NCI-H82 treated with DMSO at 0.1 percent for 48 hours (cell line): Measurements from ENCODE around the gene EPN3.

ENCODE experiments used
- DNase-seq: peaks from one replicate; lab custom pipeline; 2025; ENCODE audit not compliant: unreplicated experiment; lab: John Stamatoyannopoulos, UW

Gene EPN3

GRCh38 chr17:50533720-50534148 is 1.2 kb downstream of the EPN3 start:
- no peak for DNase-seq

DNA sequence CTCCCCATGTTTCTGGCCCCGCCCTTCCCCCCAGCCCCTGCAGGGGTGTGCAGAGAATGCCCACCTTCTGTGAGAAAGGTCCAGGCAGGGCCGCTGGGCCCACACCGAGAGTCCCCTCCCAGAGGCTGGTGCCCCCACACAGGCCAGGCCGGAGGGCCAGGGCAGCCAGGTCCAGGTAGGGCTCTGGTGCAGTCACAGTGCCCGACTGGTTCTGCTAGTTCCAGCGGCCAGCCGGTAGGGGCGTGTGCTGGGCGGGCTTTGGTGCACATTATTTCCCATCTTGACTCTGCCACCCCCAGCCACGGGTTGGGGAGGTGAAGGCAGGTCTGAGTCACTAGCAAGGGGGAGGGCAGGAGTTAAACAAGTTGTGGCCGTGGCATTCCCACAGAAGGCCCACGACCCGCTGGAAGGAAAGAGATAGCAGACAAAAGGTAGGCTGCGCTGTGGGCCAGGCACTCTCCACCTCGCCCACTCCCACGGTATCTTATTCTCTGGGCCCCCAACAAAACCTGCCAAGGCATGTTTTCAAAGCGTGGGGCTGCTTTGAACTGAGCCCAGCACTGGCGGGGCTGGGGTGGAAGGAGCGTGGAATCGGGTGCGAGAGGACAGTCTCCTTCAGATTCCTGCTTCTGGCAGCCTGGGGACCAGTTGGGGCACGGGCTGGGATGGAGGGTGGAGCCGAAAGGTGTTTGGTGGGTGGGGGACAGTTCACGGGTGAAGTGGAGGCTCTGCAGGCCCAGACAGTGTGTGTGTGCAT is 1.9 kb downstream of the EPN3 start:
- no peak for DNase-seq

- DNase-seq: no peak
Observed at GRCh38 chr17:50534979-50535326, 2.4 kb downstream of the EPN3 start.

GRCh38 chr17:50535407-50535806 is 2.9 kb downstream of the EPN3 start:
- no peak for DNase-seq

- no peak for DNase-seq
Observed at GRCh38 chr17:50536683-50537646, 4.4 kb downstream of the EPN3 start.

DNA sequence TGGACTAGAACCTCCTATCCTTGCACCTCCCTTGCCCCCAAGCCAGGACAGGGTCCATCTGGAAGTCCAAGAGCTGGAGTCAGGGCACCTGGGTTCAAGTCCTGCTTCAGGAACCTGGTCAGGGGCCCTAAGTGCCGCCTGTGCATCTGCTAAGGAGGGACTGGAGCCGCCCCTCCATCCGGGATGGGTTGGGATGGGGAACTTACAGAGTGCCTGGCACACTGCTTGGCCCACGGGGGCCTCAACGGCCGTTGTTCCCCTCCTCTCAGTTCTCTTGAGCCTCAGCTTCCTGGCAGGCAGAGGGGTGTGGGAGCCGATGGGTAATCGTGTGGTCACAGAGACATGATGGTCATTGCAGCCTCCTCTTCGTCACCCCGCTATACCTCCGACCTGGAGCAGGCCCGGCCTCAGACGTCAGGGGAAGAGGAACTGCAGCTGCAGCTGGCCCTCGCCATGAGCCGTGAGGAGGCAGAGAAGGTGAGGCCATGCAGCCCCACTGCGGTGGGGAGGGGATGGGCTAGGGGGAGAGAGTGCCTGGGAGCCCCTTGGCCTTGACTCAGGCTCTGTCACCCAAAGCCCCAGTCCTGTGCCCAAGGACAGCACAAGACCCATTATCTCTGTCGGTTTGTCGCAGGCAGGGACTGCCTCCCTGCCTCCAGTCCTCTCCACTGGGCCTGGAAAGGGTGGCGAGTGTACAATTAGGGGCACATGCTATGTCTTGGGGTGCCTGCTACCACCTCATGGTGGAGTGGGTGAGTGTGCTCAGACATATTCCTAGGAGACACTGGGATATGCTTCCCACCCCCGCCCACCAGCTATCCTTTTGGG is 5.4 kb downstream of the EPN3 start:
- DNase-seq: no peak

DNA sequence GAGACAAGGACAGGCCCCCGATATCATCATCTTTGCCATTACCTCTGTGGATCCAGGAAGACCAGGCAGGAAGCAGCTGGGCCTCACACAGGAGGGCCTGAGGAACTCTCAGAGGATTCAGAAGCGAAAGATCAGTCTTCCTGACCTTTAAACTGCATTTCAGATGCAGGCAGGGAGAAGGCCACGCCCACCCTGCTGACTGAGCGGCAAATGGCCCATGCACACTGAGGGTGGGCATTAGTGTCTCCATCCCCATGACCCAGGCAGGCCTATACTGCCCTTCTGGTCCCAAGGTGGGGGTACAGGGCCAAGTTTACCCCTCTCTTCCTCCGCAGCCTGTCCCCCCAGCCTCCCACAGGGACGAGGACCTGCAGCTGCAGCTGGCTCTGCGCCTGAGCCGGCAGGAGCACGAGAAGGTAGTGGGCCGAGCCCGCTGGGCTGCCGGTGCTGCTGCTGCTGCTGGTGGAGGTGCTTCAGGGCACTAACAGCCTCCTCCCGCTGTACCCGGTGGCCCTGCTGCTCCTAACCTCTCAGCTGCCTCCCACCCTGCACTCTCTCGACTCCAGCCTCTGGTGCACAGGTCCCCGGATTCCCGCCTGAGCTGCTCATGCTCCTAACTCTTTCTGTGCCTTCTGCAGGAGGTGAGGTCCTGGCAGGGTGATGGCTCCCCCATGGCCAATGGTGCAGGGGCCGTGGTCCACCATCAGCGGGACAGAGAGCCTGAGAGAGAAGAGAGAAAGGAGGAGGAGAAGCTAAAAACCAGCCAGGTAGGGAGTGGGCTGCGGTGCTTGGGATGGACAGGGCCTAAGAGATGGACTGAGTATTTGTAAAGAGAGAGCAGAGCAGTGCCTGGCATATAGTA is 6.2 kb downstream of the EPN3 start:
- no peak for DNase-seq

- DNase-seq: no peak
Observed at GRCh38 chr17:50539762-50540559, 7.4 kb downstream of the EPN3 start.

DNA sequence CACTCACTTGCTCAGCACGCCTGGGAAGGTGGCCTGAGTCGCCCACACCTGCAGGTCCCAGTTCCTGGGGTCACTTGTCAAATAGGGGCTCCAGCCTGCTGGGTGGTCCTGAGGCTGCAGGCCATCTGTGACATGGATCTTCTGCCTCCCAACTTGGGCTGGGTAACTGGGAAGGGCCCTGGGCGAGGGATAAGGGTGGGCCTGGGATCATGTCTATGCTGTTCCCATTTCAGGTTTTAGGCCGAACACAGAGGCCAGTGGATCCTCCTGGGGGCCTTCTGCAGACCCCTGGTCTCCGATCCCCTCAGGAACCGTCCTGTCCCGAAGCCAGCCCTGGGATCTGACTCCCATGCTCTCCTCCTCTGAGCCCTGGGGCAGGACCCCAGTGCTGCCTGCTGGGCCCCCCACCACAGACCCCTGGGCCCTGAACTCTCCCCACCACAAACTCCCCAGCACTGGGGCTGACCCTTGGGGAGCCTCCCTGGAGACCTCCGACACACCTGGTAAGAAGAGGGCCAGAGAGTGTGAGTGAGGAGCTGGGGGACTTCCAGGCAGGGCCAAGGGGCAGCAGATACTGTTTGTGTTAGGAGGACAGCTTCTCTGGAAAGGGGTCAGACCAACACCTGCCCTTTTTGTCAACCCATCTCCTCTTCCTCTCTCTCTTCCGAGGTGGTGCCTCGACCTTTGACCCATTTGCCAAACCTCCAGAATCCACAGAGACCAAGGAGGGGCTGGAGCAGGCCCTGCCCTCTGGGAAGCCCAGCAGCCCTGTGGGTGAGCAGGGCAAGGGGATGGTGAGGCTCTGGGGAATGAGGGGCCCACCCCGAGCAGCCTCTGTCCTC is 8.2 kb downstream of the EPN3 start:
- DNase-seq: no peak

- no peak for DNase-seq
Observed at GRCh38 chr17:50541402-50541715, 8.8 kb downstream of the EPN3 start.

GRCh38 chr17:50541716-50542688 is 9.5 kb downstream of the EPN3 start:
- DNase-seq: peak; percentile 14

DNA sequence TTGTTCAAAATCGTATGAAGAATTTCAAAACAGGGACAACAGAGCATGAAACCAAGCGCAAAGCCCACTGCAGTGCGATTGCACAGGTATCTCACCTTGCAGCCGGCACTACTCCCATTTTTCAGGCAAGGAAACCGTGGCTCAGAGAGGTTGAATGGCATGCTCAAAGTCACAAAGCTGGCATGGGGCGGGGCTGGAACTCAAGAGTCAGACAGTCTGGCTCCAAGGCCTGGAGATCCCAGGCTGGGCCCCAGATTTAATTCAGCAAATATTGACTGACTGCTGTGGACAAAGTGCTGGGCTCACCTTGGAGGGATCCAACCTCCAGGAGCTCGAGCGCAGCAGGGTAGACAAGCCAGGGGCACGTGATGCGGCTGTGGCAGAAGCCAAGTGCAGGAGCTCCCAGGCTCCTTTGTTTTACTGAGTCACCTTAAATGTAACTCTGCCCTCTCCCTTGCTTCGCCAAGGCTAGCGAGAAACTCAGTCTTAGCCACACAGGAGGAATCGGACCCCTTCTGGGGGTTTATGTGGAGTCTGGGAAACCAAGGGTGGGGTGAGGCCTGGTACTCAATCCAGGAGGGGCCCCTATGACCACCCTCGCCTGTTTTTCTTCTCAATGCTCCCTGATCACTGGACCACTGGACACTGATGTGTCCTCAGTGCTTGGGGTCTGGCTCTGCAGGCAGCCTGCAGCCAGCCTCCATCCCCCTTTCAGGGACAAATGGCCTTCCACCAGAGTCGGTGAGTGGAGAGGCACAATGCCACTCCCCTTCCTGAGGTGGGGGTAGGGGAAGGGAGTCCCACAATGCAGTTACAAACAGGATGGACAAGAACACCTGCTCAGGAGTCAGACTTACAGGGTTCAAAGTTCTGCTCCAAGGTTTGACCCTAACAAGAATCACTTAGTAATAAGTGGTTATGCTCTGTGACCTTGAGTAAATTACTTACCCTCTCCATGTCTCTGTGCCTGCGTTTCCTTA is 10.6 kb downstream of the EPN3 start:
- no peak for DNase-seq

DNA sequence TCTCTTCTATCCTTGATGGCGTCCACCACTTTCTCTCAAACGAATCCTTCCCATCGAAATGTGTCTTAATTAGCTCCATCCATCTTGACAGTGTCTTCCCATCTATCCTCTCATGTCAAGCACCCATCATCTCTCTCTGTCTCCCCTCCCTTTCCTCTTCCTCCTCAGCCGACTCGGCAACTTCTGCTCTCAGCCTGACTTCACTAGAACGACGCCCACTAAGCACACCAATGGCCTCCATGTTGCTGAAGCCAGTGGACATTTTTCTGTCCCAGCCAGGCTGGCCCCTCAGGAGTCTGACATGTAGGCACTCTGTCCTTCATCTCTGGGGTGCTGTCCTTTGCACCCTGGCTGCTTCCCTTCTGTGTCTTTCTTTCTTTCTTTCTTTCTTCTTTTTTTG is 12.0 kb downstream of the EPN3 start:
- no peak for DNase-seq

GRCh38 chr17:50545311-50545710 is 12.8 kb downstream of the EPN3 start:
- no peak for DNase-seq

DNA sequence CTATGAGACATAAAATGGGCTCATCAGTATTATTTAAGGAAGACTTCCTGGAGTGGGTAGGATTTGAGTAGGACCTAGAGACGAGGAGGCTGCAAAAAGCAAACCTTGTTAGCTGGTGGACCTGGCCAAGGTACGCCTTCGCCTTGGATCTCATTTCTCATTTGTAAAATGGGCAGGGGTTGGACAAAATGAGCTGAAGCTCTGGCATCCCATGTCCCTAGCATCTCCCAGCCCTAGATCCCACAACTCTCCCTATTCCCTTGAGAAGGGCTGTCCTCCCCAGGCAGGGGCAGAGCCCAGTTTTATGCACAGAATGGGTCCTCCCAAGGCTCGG is 14.1 kb downstream of the EPN3 start:
- no peak for DNase-seq

GRCh38 chr17:50547035-50547735 is 14.7 kb downstream of the EPN3 start, which contains the start of gene SPATA20:
Gene SPATA20 (plus strand): TSS chr17:50547174. CDS start chr17:50547209, 35 bp downstream.
- DNase-seq: peak; percentile 79
